Measurements from ENCODE around the gene ARID1B. TPM values are rescaled to one million over a fixed set of nuclear protein-coding genes. Genes with fewer than 3 reads are reported as not detected.

The ARID1B gene
- total RNA-seq, 1 donor from 2014 or later: 62.1 TPM

DNA sequence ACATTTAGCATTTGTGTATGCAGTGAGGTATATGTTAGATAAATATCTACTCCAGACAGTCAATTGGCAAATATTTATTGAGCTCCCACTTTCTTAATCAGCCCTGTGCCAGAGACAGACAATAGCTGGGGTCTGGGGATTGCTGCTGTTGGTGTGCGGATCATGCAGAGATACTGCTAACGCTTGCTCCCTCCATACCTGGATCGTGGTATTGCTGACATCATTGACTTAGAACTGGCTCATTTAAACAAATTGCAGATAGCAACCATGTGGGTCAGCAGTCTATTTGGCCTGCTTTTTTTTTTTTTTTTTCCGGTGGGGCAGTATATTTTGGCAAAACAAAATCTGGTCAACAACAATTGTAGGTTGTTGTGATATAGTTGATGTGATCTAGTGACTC lies 9.5 kb downstream of the ARID1B start:
- H3K27me3 ChIP-seq: no peaks in the 10 kb centered on the region
- Mint-ChIP-seq H3K9me3 (no peaks in the 10 kb centered on the region), H3K27me3 (ENCODE audit: insufficient read depth, low read depth) (peaks cover 2% of the 10 kb centered on the region), H3K4me3 (no peak overlapping the region), H3K27ac (no peak overlapping the region), H3K4me1 (peaks cover 71% of the 10 kb centered on the region), H3K36me3 (peaks cover 2% of the 10 kb centered on the region)
- H3K9me3 ChIP-seq (ENCODE audit: low read depth): no peaks in the 10 kb centered on the region
- H2AFZ ChIP-seq (replicated peaks): no peak overlapping the region
- peaks cover 63% of the 10 kb centered on the region for H3K4me1 ChIP-seq
- peaks cover 100% of the 10 kb centered on the region for H4K20me1 ChIP-seq (ENCODE audit: low read depth)
- no peak for DNase-seq (ENCODE audit: low spot score)
- H3K36me3 ChIP-seq: no peaks in the 10 kb centered on the region
- H3K9ac ChIP-seq: no peak overlapping the region
- TF ChIP-seq, protein P1, sequence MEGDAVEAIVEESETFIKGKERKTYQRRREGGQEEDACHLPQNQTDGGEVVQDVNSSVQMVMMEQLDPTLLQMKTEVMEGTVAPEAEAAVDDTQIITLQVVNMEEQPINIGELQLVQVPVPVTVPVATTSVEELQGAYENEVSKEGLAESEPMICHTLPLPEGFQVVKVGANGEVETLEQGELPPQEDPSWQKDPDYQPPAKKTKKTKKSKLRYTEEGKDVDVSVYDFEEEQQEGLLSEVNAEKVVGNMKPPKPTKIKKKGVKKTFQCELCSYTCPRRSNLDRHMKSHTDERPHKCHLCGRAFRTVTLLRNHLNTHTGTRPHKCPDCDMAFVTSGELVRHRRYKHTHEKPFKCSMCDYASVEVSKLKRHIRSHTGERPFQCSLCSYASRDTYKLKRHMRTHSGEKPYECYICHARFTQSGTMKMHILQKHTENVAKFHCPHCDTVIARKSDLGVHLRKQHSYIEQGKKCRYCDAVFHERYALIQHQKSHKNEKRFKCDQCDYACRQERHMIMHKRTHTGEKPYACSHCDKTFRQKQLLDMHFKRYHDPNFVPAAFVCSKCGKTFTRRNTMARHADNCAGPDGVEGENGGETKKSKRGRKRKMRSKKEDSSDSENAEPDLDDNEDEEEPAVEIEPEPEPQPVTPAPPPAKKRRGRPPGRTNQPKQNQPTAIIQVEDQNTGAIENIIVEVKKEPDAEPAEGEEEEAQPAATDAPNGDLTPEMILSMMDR (IDR thresholded peaks at IDR 0.05): no peak
- no peak for TF ChIP-seq EZH2 (IDR thresholded peaks at IDR 0.05)
- TF ChIP-seq EZH2phosphoT487 (IDR thresholded peaks at IDR 0.05): no peak
- no peak overlapping the region for H3K4me2 ChIP-seq
- peaks cover 17% of the 10 kb centered on the region for H3F3A ChIP-seq (ENCODE audit: low read depth)
- peaks cover 100% of the 10 kb centered on the region for H3K79me2 ChIP-seq (ENCODE audit: low read depth)
- no peak overlapping the region for H3K4me3 ChIP-seq
- H3K27ac ChIP-seq: no peak overlapping the region

DNA sequence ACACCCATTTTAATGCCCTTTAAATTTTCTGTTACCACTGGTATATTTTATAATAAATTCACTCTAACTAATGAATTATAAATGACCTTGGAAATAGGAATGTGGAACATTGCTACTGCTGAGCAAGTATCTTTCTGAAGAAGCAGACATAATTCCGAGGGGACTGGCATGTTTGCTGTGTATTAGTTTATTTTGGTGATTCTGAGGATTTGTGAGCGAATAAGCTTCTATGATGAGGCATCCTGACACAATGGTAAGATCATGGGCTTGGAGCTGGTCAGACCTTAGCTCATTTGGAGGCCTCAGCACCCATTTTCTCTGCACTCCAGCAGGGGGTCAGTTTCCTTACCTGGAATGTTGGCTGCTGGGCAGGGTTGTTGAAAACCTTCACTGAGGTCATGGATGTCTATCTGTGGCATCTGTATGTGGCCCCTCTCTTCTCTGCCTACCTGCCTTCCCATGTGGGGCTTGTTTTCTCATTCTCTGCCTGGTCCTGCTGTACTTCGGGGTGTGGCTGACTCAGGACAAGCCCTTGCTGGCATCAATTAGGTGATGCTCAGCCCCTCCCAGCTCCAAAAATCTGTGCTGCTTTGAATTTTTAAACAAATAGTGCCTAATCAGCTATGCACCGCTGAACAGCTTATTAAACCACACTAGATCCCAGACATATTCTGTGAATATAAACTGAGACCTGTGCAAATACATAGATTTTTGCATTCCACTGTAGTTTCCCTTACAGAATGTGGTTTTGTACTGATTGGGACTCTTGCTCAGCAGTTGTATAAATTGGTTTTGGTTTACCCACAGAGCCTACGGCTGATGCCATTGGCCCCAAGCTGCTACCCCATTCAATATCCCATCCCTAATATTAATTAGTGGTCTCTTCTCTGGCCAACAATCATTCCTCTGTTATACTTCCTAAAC lies 10.7 kb downstream of the ARID1B start:
- peaks cover 55% of the 10 kb centered on the region for H3K4me1 ChIP-seq
- no peak overlapping the region for H3K4me3 Mint-ChIP-seq
- H3K4me1 Mint-ChIP-seq: peaks cover 71% of the 10 kb centered on the region
- H3K9me3 Mint-ChIP-seq: no peaks in the 10 kb centered on the region
- no peak overlapping the region for H2AFZ ChIP-seq (replicated peaks)
- no peak overlapping the region for H3K27ac ChIP-seq
- peaks cover 100% of the 10 kb centered on the region for H3K79me2 ChIP-seq (ENCODE audit: low read depth)
- H3K27me3 Mint-ChIP-seq (ENCODE audit: insufficient read depth, low read depth): peaks cover 2% of the 10 kb centered on the region
- peaks cover 17% of the 10 kb centered on the region for H3F3A ChIP-seq (ENCODE audit: low read depth)
- H4K20me1 ChIP-seq (ENCODE audit: low read depth): peaks cover 100% of the 10 kb centered on the region
- H3K9ac ChIP-seq: no peak overlapping the region
- H3K4me2 ChIP-seq: no peak overlapping the region
- no peaks in the 10 kb centered on the region for H3K36me3 ChIP-seq
- peak; percentile 16 for DNase-seq (ENCODE audit: low spot score)
- no peak overlapping the region for H3K27ac Mint-ChIP-seq
- TF ChIP-seq, protein P1 (IDR thresholded peaks at IDR 0.05): no peak
- no peak for TF ChIP-seq EZH2 (IDR thresholded peaks at IDR 0.05)
- no peak for TF ChIP-seq EZH2phosphoT487 (IDR thresholded peaks at IDR 0.05)
- H3K4me3 ChIP-seq: no peak overlapping the region
- H3K9me3 ChIP-seq (ENCODE audit: low read depth): no peaks in the 10 kb centered on the region
- no peaks in the 10 kb centered on the region for H3K27me3 ChIP-seq
- H3K36me3 Mint-ChIP-seq: peaks cover 4% of the 10 kb centered on the region

DNA sequence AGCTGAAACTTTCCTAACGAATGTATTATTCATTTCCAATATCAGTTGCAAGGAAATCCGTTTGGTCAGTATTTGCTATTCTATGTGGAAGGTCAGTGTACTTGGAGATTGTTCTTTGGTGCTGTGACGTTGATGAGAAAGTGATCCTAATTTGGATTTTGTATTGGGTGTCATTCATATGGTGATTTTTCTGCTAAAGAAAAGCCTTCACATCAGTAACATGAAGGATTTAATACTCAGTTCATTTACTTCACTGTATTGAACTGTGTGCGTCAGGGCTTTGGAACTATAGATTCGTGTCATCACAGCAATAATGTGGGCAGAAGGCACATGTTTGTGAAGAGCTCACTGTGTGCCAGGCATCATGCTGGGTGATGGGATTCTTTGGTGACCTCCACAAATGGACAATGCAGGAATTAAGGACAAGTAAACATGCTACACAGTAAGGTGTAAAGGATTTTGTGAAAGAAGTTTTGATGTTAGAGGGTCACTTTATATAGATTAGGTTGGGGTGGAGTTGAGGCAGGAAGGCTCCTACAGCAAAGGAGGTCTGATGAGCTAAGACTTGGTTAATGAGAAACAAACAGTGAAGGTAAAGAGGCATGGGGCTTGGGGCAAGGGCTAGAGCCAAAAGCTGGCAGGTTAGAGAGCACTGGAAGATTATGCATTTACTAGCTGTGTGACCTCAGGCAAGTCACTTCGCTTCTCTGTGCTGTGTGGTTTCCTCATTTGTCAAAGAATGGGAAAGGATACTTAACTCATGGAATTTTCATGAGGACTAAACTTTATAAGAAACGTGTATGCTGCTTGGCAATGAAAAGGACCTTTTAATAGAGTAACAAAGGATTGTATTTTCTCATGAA lies 12.1 kb downstream of the ARID1B start:
- H3K4me3 ChIP-seq: no peak overlapping the region
- Mint-ChIP-seq H3K27ac (no peak overlapping the region), H3K4me3 (no peak overlapping the region), H3K36me3 (peaks cover 5% of the 10 kb centered on the region), H3K9me3 (no peaks in the 10 kb centered on the region), H3K4me1 (peaks cover 60% of the 10 kb centered on the region), H3K27me3 (ENCODE audit: insufficient read depth, low read depth) (peaks cover 2% of the 10 kb centered on the region)
- H3K27me3 ChIP-seq: no peaks in the 10 kb centered on the region
- peak overlapping the region; percentile 12 for H3K4me2 ChIP-seq
- TF ChIP-seq EZH2 (IDR thresholded peaks at IDR 0.05) (no peak), EZH2phosphoT487 (IDR thresholded peaks at IDR 0.05) (no peak)
- TF ChIP-seq, protein P1 (IDR thresholded peaks at IDR 0.05): no peak
- H3K9ac ChIP-seq: no peak overlapping the region
- H3K9me3 ChIP-seq (ENCODE audit: low read depth): no peaks in the 10 kb centered on the region
- peaks cover 40% of the 10 kb centered on the region for H3K4me1 ChIP-seq
- H3K27ac ChIP-seq: no peak overlapping the region
- no peak overlapping the region for H2AFZ ChIP-seq (replicated peaks)
- DNase-seq (ENCODE audit: low spot score): no peak
- H3K79me2 ChIP-seq (ENCODE audit: low read depth): peaks cover 100% of the 10 kb centered on the region
- H4K20me1 ChIP-seq (ENCODE audit: low read depth): peaks cover 100% of the 10 kb centered on the region
- H3F3A ChIP-seq (ENCODE audit: low read depth): peaks cover 17% of the 10 kb centered on the region
- H3K36me3 ChIP-seq: no peaks in the 10 kb centered on the region

All from neural progenitor cell (in vitro differentiated cells).